HG03521 (cell line): ENCODE measurements around the gene ODAD2.

ENCODE experiments used
- ATAC-seq: cut with Tn5 transposase; IDR thresholded peaks from one replicate; pipeline ENCODE4 v1.9.1; 2021; ENCODE audit warnings: mild to moderate bottlenecking, moderate library complexity; ENCODE audit not compliant: unreplicated experiment

ODAD2 gene

DNA sequence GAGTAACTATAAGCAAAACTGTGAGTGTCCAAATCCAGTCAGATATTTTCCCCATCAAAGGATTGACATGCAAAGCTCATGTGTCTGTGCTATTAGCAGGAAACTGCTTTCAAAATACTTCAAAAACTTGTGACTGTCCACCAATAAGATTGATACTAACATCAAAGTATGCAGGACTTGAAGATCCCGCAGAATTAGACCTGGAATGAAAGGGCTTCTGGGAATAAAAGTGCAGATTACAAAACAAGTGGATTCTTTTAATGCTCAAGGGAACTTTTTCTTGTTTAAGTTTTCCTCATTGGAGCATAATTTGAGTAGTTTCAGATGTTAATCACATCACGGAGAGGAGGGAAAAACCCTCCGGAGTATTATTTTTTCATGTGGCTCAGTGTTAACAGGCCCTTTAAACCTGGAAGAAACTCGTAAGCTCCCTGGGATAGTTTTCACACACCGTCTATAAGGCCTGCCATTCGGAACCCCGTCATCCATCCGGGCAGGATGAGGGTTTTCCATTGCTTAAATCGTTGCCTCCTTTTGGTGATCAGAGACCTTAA, 219.3 kb downstream of the ODAD2 start:
- ATAC-seq, result no peak

DNA sequence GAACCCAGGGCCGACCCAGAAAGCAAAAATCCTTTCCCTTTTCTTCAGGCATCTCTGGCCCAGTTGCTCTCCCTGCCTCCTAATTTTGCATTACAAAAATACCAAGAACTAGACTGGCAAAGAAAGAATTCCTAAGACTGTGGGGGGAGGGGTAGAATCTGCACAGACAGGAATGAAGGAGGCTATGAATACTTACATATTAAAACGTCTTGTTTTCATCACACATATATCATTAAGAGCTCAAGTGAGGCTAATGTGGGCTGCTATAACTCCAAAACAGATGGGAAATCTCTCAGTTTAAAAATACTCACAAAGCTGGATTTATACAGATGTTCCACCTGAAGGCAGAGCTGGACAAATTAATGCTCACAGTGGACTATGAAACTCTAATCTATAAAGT, 224.0 kb downstream of the ODAD2 start:
- ATAC-seq, result no peak

GRCh38 chr10:27771231-27771630, 227.6 kb downstream of the ODAD2 start:
- ATAC-seq, result no peak

- ATAC-seq, result no peak
Measured at GRCh38 chr10:27770181-27770580, 228.7 kb downstream of the ODAD2 start.
